ENCODE results near the gene FREM3. TPM values are rescaled to one million over a fixed set of nuclear protein-coding genes. Genes with fewer than 3 reads are reported as not detected.

Gene FREM3
- total RNA-seq, 1 experiment from 2014 or later = not detected

GRCh38 chr4:143558286-143558685 lies 142.2 kb downstream of the FREM3 start:
- H3K9me3 Mint-ChIP-seq (ENCODE audit: unreplicated experiment) = peaks cover 7% of the 10 kb centered on the region
- ChIA-PET CTCF (interaction anchor here (0.6 to 1.5 kb wide), 3 partner anchors 13 to 29 kb away, joined by 3 to 7 read pairs (median 4); no protein-coding TSS in a partner anchor), POLR2A (no interaction called here)
- H3K36me3 Mint-ChIP-seq (ENCODE audit: insufficient read depth, unreplicated experiment) = peaks cover 26% of the 10 kb centered on the region
- DNase-seq (ENCODE audit: unreplicated experiment) = no peak
- intact Hi-C loops (cut with micrococcal nuclease) = no loop called here
- H3K27ac Mint-ChIP-seq (ENCODE audit: low read depth, unreplicated experiment) = no peak overlapping the region
- H3K4me3 Mint-ChIP-seq (ENCODE audit: unreplicated experiment) = no peak overlapping the region
- no peak for TF ChIP-seq CTCF (IDR thresholded peaks at IDR 0.05; ENCODE audit: unreplicated experiment)
- no TSS peak for BruUV-seq (replicated peaks)
- no peaks in the 10 kb centered on the region for H3K27me3 Mint-ChIP-seq (ENCODE audit: insufficient read depth, unreplicated experiment)
- H3K4me1 Mint-ChIP-seq (ENCODE audit: insufficient read depth, unreplicated experiment) = no peaks in the 10 kb centered on the region

GRCh38 chr4:143555676-143556075 lies 144.8 kb downstream of the FREM3 start:
- H3K9me3 Mint-ChIP-seq (ENCODE audit: unreplicated experiment) = no peaks in the 10 kb centered on the region
- POLR2A ChIA-PET = interaction anchor here (1.1 kb wide), 1 partner anchor 10 kb away, joined by 3 read pairs; no protein-coding TSS in a partner anchor
- intact Hi-C loops (cut with micrococcal nuclease) = no loop called here

GRCh38 chr4:143554728-143555597 lies 145.5 kb downstream of the FREM3 start:
- no peaks in the 10 kb centered on the region for H3K9me3 Mint-ChIP-seq (ENCODE audit: unreplicated experiment)
- H3K36me3 Mint-ChIP-seq (ENCODE audit: insufficient read depth, unreplicated experiment) = peaks cover 58% of the 10 kb centered on the region
- H3K4me3 Mint-ChIP-seq (ENCODE audit: unreplicated experiment) = no peak overlapping the region
- ChIA-PET POLR2A (interaction anchor here (0.6 to 1.1 kb wide), 2 partner anchors 11 to 259 kb away, joined by 3 to 4 read pairs; no protein-coding TSS in a partner anchor), CTCF (interaction anchor here (0.7 to 1.0 kb wide), 2 partner anchors 24 to 43 kb away, joined by 3 to 4 read pairs; no protein-coding TSS in a partner anchor)
- no peak overlapping the region for H3K27ac Mint-ChIP-seq (ENCODE audit: low read depth, unreplicated experiment)
- H3K4me1 Mint-ChIP-seq (ENCODE audit: insufficient read depth, unreplicated experiment) = no peaks in the 10 kb centered on the region
- DNase-seq (ENCODE audit: unreplicated experiment) = no peak
- intact Hi-C loops (cut with micrococcal nuclease) = no loop called here
- no TSS peak for BruUV-seq (replicated peaks)
- TF ChIP-seq CTCF (IDR thresholded peaks at IDR 0.05; ENCODE audit: unreplicated experiment) = no peak
- H3K27me3 Mint-ChIP-seq (ENCODE audit: insufficient read depth, unreplicated experiment) = no peaks in the 10 kb centered on the region

More at GRCh38 chr4:143555676-143556075, 144.8 kb downstream of the FREM3 start:
- no peak for TF ChIP-seq CTCF (IDR thresholded peaks at IDR 0.05; ENCODE audit: unreplicated experiment)
- Mint-ChIP-seq H3K27me3 (ENCODE audit: insufficient read depth, unreplicated experiment) (no peaks in the 10 kb centered on the region), H3K36me3 (ENCODE audit: insufficient read depth, unreplicated experiment) (peaks cover 52% of the 10 kb centered on the region), H3K4me3 (ENCODE audit: unreplicated experiment) (no peak overlapping the region), H3K4me1 (ENCODE audit: insufficient read depth, unreplicated experiment) (no peaks in the 10 kb centered on the region), H3K27ac (ENCODE audit: low read depth, unreplicated experiment) (no peak overlapping the region)
- CTCF ChIA-PET = interaction anchor here (0.7 kb wide), 1 partner anchor 44 kb away, joined by 3 read pairs; no protein-coding TSS in a partner anchor
- no TSS peak for BruUV-seq (replicated peaks)
- DNase-seq (ENCODE audit: unreplicated experiment) = peak; percentile 19

- Mint-ChIP-seq H3K4me1 (ENCODE audit: insufficient read depth, unreplicated experiment) (no peaks in the 10 kb centered on the region), H3K36me3 (ENCODE audit: insufficient read depth, unreplicated experiment) (peaks cover 93% of the 10 kb centered on the region), H3K27ac (ENCODE audit: low read depth, unreplicated experiment) (no peak overlapping the region), H3K9me3 (ENCODE audit: unreplicated experiment) (no peaks in the 10 kb centered on the region), H3K27me3 (ENCODE audit: insufficient read depth, unreplicated experiment) (no peaks in the 10 kb centered on the region), H3K4me3 (ENCODE audit: unreplicated experiment) (no peak overlapping the region)
- DNase-seq (ENCODE audit: unreplicated experiment) = no peak
- intact Hi-C loops (cut with micrococcal nuclease) = no loop called here
- POLR2A ChIA-PET = no interaction called here
- CTCF ChIA-PET = no interaction called here
- no TSS peak for BruUV-seq (replicated peaks)
- TF ChIP-seq CTCF (IDR thresholded peaks at IDR 0.05; ENCODE audit: unreplicated experiment) = no peak
Measured at GRCh38 chr4:143549928-143550327, 150.5 kb downstream of the FREM3 start.
